ENCODE results near the gene MRPL57.

DNA sequence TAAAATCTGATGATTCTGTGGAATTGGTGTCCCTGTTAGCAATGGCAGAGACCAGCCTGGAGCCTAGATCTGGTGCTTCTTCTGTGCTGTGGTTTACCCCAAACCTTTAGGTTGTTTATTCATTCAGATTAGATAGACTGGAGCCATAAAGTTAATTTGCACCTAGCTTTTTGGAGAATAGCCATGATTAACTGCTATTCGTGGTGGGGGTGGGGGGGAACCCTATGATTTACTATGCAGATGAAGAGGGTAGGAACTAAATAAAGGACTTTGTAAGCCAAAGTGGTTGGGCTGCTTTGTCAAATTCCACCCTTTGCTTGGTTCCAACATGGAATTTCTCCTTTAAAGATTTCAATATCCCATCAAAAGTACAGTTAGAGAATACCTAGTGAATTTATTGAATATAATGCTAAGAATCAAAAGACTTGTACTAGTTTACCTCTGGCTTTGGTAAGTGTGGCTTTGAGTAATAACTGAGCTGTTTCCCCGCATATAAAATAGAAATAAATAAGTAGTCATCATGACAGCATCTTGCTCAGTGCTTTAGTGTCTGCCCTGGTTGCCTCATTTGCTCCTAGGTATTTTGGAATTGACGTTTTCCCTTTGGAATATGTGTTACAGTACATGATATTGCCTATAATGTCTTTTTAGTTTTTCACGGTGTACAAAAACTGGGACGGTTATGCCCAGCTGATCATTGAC lies 27.8 kb upstream of the MRPL57 start:
- no peak for TF ChIP-seq POLR2A (IDR thresholded peaks at IDR 0.05)
- TF ChIP-seq, protein P1, sequence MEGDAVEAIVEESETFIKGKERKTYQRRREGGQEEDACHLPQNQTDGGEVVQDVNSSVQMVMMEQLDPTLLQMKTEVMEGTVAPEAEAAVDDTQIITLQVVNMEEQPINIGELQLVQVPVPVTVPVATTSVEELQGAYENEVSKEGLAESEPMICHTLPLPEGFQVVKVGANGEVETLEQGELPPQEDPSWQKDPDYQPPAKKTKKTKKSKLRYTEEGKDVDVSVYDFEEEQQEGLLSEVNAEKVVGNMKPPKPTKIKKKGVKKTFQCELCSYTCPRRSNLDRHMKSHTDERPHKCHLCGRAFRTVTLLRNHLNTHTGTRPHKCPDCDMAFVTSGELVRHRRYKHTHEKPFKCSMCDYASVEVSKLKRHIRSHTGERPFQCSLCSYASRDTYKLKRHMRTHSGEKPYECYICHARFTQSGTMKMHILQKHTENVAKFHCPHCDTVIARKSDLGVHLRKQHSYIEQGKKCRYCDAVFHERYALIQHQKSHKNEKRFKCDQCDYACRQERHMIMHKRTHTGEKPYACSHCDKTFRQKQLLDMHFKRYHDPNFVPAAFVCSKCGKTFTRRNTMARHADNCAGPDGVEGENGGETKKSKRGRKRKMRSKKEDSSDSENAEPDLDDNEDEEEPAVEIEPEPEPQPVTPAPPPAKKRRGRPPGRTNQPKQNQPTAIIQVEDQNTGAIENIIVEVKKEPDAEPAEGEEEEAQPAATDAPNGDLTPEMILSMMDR (IDR thresholded peaks at IDR 0.05) = no peak

Data from Peyer's patch (tissue), 4 donors.